ENCODE measurements around the gene MYO1H.
"Not testable (repeated sequence)": the region's sequence is repeated elsewhere in the genome, so short reads cannot be mapped to it uniquely, and the experiment has no call there.

GRCh38 chr12:109439951-109440350 lies 92.3 kb downstream of the MYO1H start:
- TF ChIP-seq CTCF (IDR thresholded peaks at IDR 0.05; ENCODE audit: insufficient read depth, low read depth, low read length); EZH2 (IDR thresholded peaks at IDR 0.05; ENCODE audit: insufficient read depth, low read length): not testable (repeated sequence)

Measured in astrocyte (in vitro differentiated cells and primary cell).